ENCODE results near the gene DNAJC10.
"Not testable (repeated sequence)": the region's sequence is repeated elsewhere in the genome, so short reads cannot be mapped to it uniquely, and the experiment has no call there.

The DNAJC10 gene

DNA sequence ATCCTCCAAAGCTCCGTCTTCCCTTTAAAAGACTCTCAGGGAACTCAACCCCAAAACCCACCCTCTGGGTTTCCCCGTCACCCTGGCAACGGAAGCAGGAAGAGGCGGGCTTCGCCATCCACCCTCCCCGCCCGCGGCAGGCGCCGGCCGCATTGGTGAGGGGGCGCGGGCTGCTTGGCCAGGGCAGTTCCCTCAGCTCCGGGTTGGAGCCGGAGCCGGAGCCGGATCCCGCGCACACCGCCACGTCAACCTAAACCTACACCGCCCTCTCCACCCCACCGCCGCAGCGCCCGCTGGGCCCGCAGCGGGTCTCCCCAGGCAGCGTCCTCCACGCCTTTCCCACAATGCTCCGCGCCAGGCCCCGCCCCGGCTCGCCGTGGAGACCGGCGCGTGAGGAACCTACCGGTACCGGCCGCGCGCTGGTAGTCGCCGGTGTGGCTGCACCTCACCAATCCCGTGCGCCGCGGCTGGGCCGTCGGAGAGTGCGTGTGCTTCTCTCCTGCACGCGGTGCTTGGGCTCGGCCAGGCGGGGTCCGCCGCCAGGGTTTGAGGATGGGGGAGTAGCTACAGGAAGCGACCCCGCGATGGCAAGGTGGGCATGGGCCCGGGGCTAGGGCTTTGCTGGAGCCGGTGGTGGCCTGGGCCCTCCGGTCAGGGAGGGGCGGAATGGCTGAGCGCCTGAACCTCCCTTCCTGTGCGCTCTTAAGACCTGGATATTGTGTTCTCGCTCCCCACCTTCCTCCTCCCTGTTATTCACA is at the start of gene DNAJC10:
DNAJC10 (plus strand) TSS at position 366 of the 758 bp plus-strand sequence. CDS start 1,830 bp downstream, outside the sequence.
- peak; percentile 94 for DNase-seq

GRCh38 chr2:182666674-182667314 is 49.3 kb upstream of the DNAJC10 start:
- DNase-seq, result peak; percentile 49

DNA sequence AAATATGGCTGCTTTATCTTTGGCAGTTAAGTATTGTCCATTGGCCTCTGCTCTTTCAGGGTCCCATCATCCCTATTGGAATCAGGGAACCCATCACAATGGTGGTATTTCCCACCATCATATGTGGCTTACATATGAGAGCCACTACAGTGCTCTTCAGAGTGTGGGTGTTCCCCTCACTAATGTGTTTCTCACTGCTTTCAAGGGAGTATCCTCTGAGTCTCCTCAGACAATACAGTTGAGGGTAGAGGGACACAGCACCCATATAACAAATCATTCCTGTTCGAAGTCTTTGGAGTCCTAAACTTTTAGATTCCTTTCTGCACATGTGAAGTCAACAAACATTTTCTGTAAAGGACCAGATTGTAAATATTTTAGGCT is 48.8 kb upstream of the DNAJC10 start:
- DNase-seq, result no peak

DNA sequence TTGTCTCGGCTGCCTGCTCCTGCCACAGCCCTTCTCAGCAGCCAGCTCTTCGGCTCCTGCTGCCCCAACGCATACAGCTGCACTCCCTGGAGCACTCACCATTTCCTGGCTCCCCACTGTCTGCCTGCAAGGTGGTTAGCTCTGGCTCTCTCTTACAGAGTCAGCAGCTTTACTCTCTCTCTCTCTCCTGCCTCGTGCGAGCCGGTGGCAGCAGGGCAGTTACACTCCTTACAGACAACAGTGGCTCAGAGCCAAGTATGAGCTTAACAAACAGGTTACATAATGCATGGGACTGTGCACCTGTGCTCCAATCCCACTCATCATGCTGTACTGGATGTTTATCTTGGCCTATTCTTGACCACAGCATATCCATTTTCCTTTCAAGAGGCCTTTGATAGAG is 47.4 kb upstream of the DNAJC10 start:
- peak; percentile 61 for DNase-seq

- no peak for DNase-seq
Measured at GRCh38 chr2:182672466-182673165, 43.4 kb upstream of the DNAJC10 start.

GRCh38 chr2:182680837-182681236 is 35.2 kb upstream of the DNAJC10 start:
- no peak for DNase-seq

GRCh38 chr2:182682210-182682609 is 33.8 kb upstream of the DNAJC10 start:
- DNase-seq, result no peak

DNA sequence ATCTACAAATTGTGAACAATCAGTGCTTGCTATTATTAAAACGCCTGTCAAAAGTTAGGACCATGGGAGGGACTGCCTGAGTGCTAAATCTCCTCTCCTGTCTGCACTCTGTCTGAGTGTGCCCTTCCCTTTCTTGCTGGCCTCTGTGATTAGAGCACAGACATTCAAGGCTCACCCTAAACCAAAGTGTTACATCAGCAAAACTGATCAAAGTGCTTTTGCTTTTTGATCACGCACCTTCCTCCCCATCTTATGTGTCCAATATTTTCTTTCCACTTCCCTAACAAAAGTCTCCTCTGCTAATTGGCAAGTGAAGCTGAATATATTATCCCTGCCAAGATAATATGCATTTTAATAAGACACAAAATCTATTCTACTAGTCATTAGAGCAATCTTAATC is 30.5 kb upstream of the DNAJC10 start:
- no peak for DNase-seq

GRCh38 chr2:182686763-182687162 is 29.3 kb upstream of the DNAJC10 start:
- DNase-seq, result not testable (repeated sequence)

DNA sequence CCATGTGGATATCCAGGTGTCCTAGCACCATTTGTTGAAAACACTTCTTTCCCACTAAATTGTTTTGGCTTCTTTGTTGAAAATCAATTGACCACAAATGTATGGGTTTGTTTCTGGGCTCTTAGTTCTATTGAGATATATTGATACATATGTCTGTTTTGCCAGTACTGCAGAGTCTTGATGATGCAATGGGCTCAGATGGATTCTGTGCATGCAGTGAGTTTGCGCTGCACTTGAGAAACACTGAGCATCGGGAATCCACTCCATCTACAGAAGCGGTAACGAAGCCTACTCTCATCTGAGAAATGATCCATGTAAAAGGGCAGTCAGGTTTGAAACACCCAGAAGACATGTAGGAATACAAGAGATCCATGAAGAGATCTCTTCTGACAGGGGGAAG is 21.9 kb upstream of the DNAJC10 start:
- no peak for DNase-seq

- no peak for DNase-seq
Measured at GRCh38 chr2:182695776-182696175, 20.3 kb upstream of the DNAJC10 start.

DNA sequence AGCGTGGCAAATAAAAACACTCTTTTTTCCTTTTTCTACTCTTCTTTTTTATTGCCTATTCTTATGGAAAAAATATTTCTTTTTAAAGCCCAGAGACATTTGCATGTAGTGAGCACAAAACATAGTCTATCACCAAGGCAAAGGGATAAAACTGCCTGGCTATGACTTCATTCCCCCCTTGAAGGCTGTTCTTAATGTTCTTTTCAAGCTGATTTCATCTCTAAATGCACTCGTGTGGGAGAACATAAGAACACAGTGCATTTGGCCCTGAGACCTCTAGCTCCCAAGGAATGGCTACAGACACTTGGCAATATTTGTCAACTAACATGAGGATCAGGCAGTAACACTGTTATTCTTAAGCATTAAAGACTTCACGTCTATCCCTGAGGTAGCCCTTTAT is 17.4 kb upstream of the DNAJC10 start:
- no peak for DNase-seq

GRCh38 chr2:182705761-182706160 is 10.3 kb upstream of the DNAJC10 start:
- no peak for DNase-seq

DNA sequence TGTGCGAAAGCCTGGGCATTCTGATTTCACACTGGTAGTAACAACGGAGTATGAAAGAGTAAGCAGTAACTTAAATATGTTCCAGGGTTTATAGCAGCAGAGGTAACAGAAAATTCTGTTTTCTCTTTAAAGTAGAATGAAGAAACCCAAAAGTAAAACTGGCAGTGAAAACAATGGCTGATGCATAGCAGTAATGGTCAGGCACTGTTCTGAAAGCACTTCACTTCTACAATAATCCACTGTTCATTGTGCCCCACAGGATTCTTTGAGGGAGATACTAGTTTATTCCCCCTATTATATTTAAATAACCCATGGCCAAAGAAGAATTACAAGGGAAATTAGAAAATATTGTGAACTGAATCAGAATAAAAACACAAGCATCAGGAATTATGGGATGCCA is 9.3 kb upstream of the DNAJC10 start:
- DNase-seq, result no peak

- DNase-seq, result no peak
Measured at GRCh38 chr2:182713601-182714000, 2.5 kb upstream of the DNAJC10 start.

DNA sequence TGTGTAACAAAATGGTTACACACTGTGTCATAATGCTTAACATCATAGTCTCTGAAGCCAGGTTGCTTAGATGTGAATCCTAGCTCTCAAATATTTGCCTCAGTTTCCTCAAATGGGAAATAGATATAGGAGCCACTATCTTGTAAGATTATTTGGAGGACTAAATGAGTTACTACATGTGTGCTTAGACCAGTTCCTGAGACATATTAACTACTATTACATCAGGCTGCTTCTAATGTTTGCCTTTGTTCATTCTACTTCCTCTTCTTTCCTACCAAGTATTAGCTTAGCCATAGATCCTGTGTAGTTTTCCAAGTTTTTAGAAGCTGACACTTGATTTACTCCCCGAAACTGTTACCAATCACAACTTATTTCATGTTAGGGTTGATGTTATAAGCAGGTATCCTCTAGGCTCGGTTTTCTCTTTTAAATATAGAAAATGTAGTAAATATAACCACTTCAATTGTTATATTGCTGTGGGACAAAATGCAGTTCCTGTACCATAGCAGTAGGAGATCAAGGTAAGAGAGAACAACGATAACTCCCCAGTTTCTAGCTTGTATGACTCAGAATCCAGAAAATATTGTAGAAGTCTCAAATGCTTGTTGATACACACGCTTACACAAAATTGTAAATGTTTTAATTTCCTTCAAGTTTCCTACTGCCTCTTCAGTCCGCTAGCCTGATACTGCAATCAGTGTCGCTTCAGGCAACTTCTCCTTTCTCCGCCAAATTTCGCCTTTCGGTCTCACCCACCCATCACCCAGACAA is 751 bp upstream of the DNAJC10 start:
- DNase-seq, result peak; percentile 45

GRCh38 chr2:182716650-182716979 is 558 bp downstream of the DNAJC10 start:
- no peak for DNase-seq

DNA sequence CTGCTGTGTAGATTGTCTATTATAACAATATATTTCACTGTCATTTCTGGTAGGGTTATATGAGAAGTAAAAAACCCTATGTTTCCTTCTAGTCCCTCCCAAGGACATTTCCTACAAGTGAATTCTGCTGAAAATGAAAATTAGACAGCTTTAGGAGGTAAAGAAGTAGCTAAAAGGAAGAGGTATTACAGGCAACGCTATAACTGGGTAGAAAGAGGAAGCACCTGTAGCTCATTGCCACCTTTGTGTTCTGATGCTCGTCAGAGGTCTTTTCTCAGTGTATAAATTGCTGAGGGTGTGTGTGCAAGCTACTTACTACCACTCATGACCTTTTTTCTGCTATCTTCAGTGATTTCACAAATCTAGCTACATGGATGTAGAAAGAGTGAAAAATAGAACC is 1.4 kb downstream of the DNAJC10 start:
- DNase-seq, result no peak

DNA sequence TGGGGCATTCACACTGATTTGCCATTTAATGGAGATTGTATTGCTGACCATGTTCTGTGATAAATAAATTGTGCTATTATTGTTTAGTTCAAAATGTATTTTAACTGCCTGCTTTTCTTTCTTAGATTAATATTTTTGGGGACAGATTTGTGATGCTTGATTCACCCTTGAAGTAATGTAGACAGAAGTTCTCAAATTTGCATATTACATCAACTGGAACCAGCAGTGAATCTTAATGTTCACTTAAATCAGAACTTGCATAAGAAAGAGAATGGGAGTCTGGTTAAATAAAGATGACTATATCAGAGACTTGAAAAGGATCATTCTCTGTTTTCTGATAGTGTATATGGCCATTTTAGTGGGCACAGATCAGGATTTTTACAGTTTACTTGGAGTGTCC is 1.8 kb downstream of the DNAJC10 start:
- DNase-seq, result no peak

DNA sequence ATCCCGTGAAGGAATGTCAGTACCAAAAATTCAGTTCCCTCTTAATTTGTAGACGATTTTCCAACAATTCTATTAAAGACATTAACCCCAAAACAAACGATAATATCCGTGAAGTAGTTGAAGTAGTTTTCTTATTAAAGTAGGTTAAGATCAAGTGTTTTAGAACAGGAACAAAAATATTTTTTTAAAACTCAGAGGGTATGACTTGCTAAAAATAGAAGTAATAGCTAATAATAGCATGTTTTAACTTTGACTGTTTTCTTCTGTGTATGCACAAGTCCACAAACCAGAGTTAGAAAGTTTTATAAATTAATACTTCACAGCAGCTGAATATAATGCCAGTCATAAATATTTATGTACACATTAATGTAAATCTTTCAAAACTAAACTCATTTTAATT is 2.4 kb downstream of the DNAJC10 start:
- DNase-seq, result no peak

DNA sequence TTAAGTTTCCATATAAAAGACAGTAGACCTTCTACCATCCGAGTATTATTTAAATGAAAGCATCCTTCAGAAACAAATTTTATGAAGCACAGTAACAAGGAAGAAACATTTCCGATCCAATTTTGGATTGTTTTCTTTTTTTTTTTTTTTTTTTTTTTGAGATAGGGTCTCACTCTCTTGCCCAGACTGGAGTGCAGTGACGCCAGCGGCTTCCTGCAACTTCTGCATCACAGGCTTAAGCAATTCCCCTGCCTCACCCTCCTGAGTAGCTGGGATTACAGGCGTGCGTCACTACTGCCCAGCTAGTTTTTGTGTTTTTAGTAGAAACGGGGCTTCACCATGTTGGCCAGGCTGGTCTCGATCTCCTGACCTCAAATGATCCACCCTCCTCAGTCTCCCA is 3.1 kb downstream of the DNAJC10 start:
- DNase-seq, result not testable (repeated sequence)

DNA sequence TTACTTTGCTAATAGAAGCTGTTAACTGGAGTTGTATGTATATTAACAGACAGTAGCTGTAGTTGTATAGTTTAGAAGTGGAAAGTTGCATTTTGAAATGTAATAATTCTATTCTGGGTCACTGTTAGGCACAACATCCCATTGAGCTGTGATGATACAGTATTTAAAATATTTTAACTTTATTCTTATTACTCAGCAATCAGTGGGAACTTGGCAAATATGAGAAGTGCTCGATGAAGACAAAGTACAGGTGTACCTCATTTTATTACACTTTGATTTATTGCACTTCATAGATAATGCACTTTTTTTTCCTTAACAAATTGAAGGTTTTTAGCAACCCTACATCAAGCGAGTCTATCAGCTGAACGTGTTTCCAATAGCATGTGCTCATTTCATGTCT is 8.6 kb downstream of the DNAJC10 start:
- DNase-seq, result no peak

- no peak for DNase-seq
Measured at GRCh38 chr2:182726473-182726872, 10.4 kb downstream of the DNAJC10 start.
